GM18868 (cell line): Measurements from ENCODE around the gene DCLRE1B.
A peak's percentile ranks its signal among the peaks of the same experiment; 100 is the strongest.

ENCODE experiments used
- ATAC-seq: cut with Tn5 transposase; IDR thresholded peaks from one replicate; pipeline ENCODE4 v1.9.1; 2021; ENCODE audit warnings: mild to moderate bottlenecking, moderate library complexity; ENCODE audit not compliant: unreplicated experiment

DCLRE1B gene

GRCh38 chr1:113886417-113887401 lies 18.4 kb upstream of the DCLRE1B start:
- ATAC-seq: no peak

- ATAC-seq: no peak
Measured at GRCh38 chr1:113887402-113888175, 17.5 kb upstream of the DCLRE1B start, which contains the start of gene BCL2L15. BCL2L15 (minus strand) TSS chr1:113887581; CDS start chr1:113887375, 206 bp downstream.

- ATAC-seq: no peak
Measured at GRCh38 chr1:113890816-113891215, 14.3 kb upstream of the DCLRE1B start.

GRCh38 chr1:113891631-113892220 lies 13.4 kb upstream of the DCLRE1B start:
- ATAC-seq: no peak

GRCh38 chr1:113893267-113893666 lies 11.9 kb upstream of the DCLRE1B start:
- no peak for ATAC-seq

- no peak for ATAC-seq
Measured at GRCh38 chr1:113895098-113895497, 10.0 kb upstream of the DCLRE1B start.

- ATAC-seq: no peak
Measured at GRCh38 chr1:113895961-113896360, 9.2 kb upstream of the DCLRE1B start.

- ATAC-seq: no peak
Measured at GRCh38 chr1:113898241-113898814, 6.8 kb upstream of the DCLRE1B start.

GRCh38 chr1:113899111-113899510 lies 6.0 kb upstream of the DCLRE1B start:
- no peak for ATAC-seq

- no peak for ATAC-seq
Measured at GRCh38 chr1:113901191-113901590, 3.9 kb upstream of the DCLRE1B start.

- ATAC-seq: no peak
Measured at GRCh38 chr1:113903501-113904292, 1.4 kb upstream of the DCLRE1B start.

- ATAC-seq: peak; percentile 38
Measured at GRCh38 chr1:113904293-113904673, 843 bp upstream of the DCLRE1B start.

GRCh38 chr1:113905435-113905861 lies 322 bp downstream of the DCLRE1B start:
- ATAC-seq: peak; percentile 1

GRCh38 chr1:113912594-113913311 lies 7.6 kb downstream of the DCLRE1B start:
- no peak for ATAC-seq

- no peak for ATAC-seq
Measured at GRCh38 chr1:113913312-113913668, 8.2 kb downstream of the DCLRE1B start.

GRCh38 chr1:113913887-113914664 lies 8.9 kb downstream of the DCLRE1B start:
- ATAC-seq: no peak

- no peak for ATAC-seq
Measured at GRCh38 chr1:113916974-113917373, 11.8 kb downstream of the DCLRE1B start.

- no peak for ATAC-seq
Measured at GRCh38 chr1:113917400-113918082, 12.4 kb downstream of the DCLRE1B start.
